Endodermal cell (in vitro differentiated cells): ENCODE measurements around the gene C6orf15. TPM values are rescaled to one million over a fixed set of nuclear protein-coding genes. Genes with fewer than 3 reads are reported as not detected.

ENCODE experiments used
- DNase-seq: peaks from one replicate; pipeline ENCODE4 v3.0.0-alpha.2; 2017
- H3K27ac ChIP-seq: 2 replicates; pipeline ENCODE4 v1.5.1; 2013; ENCODE audit warnings: mild to moderate bottlenecking, low read depth, low read length, moderate library complexity
- H3K27me3 ChIP-seq: 2 replicates; pipeline ENCODE4 v1.6.1; 2013; ENCODE audit warnings: mild to moderate bottlenecking, low read length, moderate library complexity; ENCODE audit not compliant: insufficient read depth, control insufficient read depth, poor library complexity, severe bottlenecking
- H3K36me3 ChIP-seq: 2 replicates; pipeline ENCODE4 v1.7.0; 2013; ENCODE audit warnings: mild to moderate bottlenecking, low read length, moderate library complexity; ENCODE audit not compliant: control insufficient read depth, insufficient read depth
- H3K4me1 ChIP-seq: one replicate; pipeline ENCODE4 v1.7.0; 2013; ENCODE audit warnings: low read length; ENCODE audit not compliant: control insufficient read depth, insufficient read depth
- H3K4me3 ChIP-seq: 2 replicates; pipeline ENCODE4 v1.5.1; 2013; ENCODE audit warnings: mild to moderate bottlenecking, low read length, moderate library complexity
- H3K9ac ChIP-seq: 2 replicates; pipeline ENCODE4 v1.6.1; 2013; ENCODE audit warnings: mild to moderate bottlenecking, low read length, moderate library complexity; ENCODE audit not compliant: poor library complexity, severe bottlenecking; ENCODE audit errors: extremely low read depth
- H3K9me3 ChIP-seq: 2 replicates; pipeline ENCODE4 v1.6.1; 2013; ENCODE audit warnings: mild to moderate bottlenecking, low read length, moderate library complexity; ENCODE audit not compliant: control insufficient read depth
- H3K27ac Mint-ChIP-seq: 2 replicates; pipeline ENCODE4 v1.8.0; 2020; ENCODE audit warnings: mixed read lengths
- H3K27me3 Mint-ChIP-seq: 2 replicates; pipeline ENCODE4 v1.8.0; 2021; ENCODE audit warnings: mild to moderate bottlenecking, mixed read lengths; ENCODE audit not compliant: insufficient read depth
- H3K36me3 Mint-ChIP-seq: 2 replicates; pipeline ENCODE4 v1.8.0; 2020; ENCODE audit warnings: low read depth, mixed read lengths
- H3K4me1 Mint-ChIP-seq: 2 replicates; pipeline ENCODE4 v1.8.0; 2020; ENCODE audit warnings: mixed read lengths
- H3K4me3 Mint-ChIP-seq: 2 replicates; pipeline ENCODE4 v1.8.0; 2020; ENCODE audit warnings: mild to moderate bottlenecking, moderate library complexity, mixed read lengths
- H3K9me3 Mint-ChIP-seq: 2 replicates; pipeline ENCODE4 v1.8.0; 2020; ENCODE audit warnings: mild to moderate bottlenecking, mixed read lengths
- CTCF ChIP-seq: fragments of 200-600 bp; sonication (generic); conservative IDR thresholded peaks from 2 replicates; pipeline ENCODE4 v1.5.0; 2021; ENCODE audit warnings: antibody characterized with exemption, mild to moderate bottlenecking
- WGBS, 2 experiments: methylation state at CpG; one replicate each; pipeline versions ENCODE4 v1.1.5 to v1.1.7; 2013; ENCODE audit warnings: missing lambda C conversion rate in 2 of 2, mixed read lengths in 1 of 2; ENCODE audit not compliant: insufficient coverage in 1 of 2, insufficient read length in 1 of 2; 5-methylcytosine and 5-hydroxymethylcytosine counted together
- total RNA-seq, 2 donors: library from RNA; stranded (reverse); fragmentation: NEBNext Ultra II Directional in 1 of 2; extraction: Animal tissue kit (Norgen Biotek cat#: 25700) in 1 of 2; gene quantifications; 2 replicates in 1 of 2; 3 replicates in 1 of 2; pipeline ENCODE4 v1.2.1, GENCODE V29; 2021

Gene C6orf15
- total RNA-seq, 2 donors from 2014 or later: not detected

GRCh38 chr6:31121131-31121790, 8.9 kb upstream of the C6orf15 start:
- WGBS, 2 experiments: 90 to 98% methylated on average over 5 to 12 of the region's 12 CpGs

GRCh38 chr6:31120151-31120915, 8.0 kb upstream of the C6orf15 start, which contains the start of gene CDSN:
CDSN (minus strand) TSS chr6:31120446; CDS start chr6:31120419, 27 bp downstream.
- WGBS, 2 experiments: 90 to 92% methylated on average over 23 to 26 of the region's 26 CpGs
- Mint-ChIP-seq H3K36me3 (no peaks in the 10 kb centered on the region), H3K4me1 (peaks cover 8% of the 10 kb centered on the region), H3K4me3 (no peak within 1 kb of the TSS), H3K27ac (no peak within 1 kb of the TSS), H3K27me3 (peaks cover 9% of the 10 kb centered on the region), H3K9me3 (no peaks in the 10 kb centered on the region)
- no peak within 1 kb of the TSS for H3K27ac ChIP-seq
- H3K4me3 ChIP-seq: no peak within 1 kb of the TSS
- no peak for TF ChIP-seq CTCF
- no peaks in the 10 kb centered on the region for H3K4me1 ChIP-seq
- no peaks in the 10 kb centered on the region for H3K36me3 ChIP-seq
- H3K27me3 ChIP-seq: no peaks in the 10 kb centered on the region
- no peak for DNase-seq
- H3K9ac ChIP-seq: no peak within 1 kb of the TSS
- no peaks in the 10 kb centered on the region for H3K9me3 ChIP-seq

More at GRCh38 chr6:31121131-31121790, 8.9 kb upstream of the C6orf15 start:
- no peak for DNase-seq
- no peaks in the 10 kb centered on the region for H3K9me3 ChIP-seq
- H3K27me3 ChIP-seq: no peaks in the 10 kb centered on the region
- H3K9ac ChIP-seq: no peak overlapping the region
- H3K27ac ChIP-seq: no peak overlapping the region
- no peaks in the 10 kb centered on the region for H3K36me3 Mint-ChIP-seq
- H3K4me3 ChIP-seq: no peak overlapping the region
- no peak for TF ChIP-seq CTCF
- H3K9me3 Mint-ChIP-seq: no peaks in the 10 kb centered on the region
- H3K4me1 ChIP-seq: no peaks in the 10 kb centered on the region
- H3K27ac Mint-ChIP-seq: no peak overlapping the region
- H3K36me3 ChIP-seq: no peaks in the 10 kb centered on the region
- no peak overlapping the region for H3K4me3 Mint-ChIP-seq
- peaks cover 7% of the 10 kb centered on the region for H3K27me3 Mint-ChIP-seq
- peaks cover 12% of the 10 kb centered on the region for H3K4me1 Mint-ChIP-seq

- H3K36me3 ChIP-seq: no peaks in the 10 kb centered on the region
- H3K9ac ChIP-seq: no peak overlapping the region
- no peak overlapping the region for H3K27ac ChIP-seq
- no peak overlapping the region for H3K4me3 ChIP-seq
- H3K36me3 Mint-ChIP-seq: no peaks in the 10 kb centered on the region
- no peaks in the 10 kb centered on the region for H3K9me3 Mint-ChIP-seq
- peaks cover 9% of the 10 kb centered on the region for H3K4me1 ChIP-seq
- no peak for DNase-seq
- H3K27me3 ChIP-seq: no peaks in the 10 kb centered on the region
- H3K9me3 ChIP-seq: no peaks in the 10 kb centered on the region
- H3K4me3 Mint-ChIP-seq: no peak overlapping the region
- 90 to 96% methylated on average over 7 of the region's 7 CpGs for WGBS, 2 experiments
- H3K27ac Mint-ChIP-seq: no peak overlapping the region
- TF ChIP-seq CTCF: no peak
- H3K4me1 Mint-ChIP-seq: peaks cover 17% of the 10 kb centered on the region
- H3K27me3 Mint-ChIP-seq: peaks cover 8% of the 10 kb centered on the region
These were observed 5.8 kb upstream of the C6orf15 start for GRCh38 chr6:31118178-31118577.
